Measurements from ENCODE around the gene SEMG1.

SEMG1 gene

GRCh38 chr20:45206725-45207124 is at the start of gene SEMG1:
TSS of gene SEMG1 (plus strand) at chr20:45207033. CDS start at chr20:45207054, 21 bp downstream.
- DNase-seq (ENCODE audit: low spot score): no peak

GRCh38 chr20:45157962-45158361 is 48.9 kb upstream of the SEMG1 start:
- peak; percentile 66 for DNase-seq (ENCODE audit: low spot score)

- no peak for DNase-seq (ENCODE audit: low spot score)
Measured at GRCh38 chr20:45163083-45163803, 43.6 kb upstream of the SEMG1 start.

- no peak for DNase-seq (ENCODE audit: low spot score)
Measured at GRCh38 chr20:45164906-45165305, 41.9 kb upstream of the SEMG1 start.

GRCh38 chr20:45173522-45173921 is 33.3 kb upstream of the SEMG1 start:
- no peak for DNase-seq (ENCODE audit: low spot score)

GRCh38 chr20:45174434-45175364 is 32.1 kb upstream of the SEMG1 start, which contains the start of gene PI3:
TSS of gene PI3 (plus strand) at chr20:45174902. CDS start at chr20:45174923, 21 bp downstream.
- no peak for DNase-seq (ENCODE audit: low spot score)

GRCh38 chr20:45176526-45177267 is 30.1 kb upstream of the SEMG1 start:
- DNase-seq (ENCODE audit: low spot score): no peak

GRCh38 chr20:45179166-45179565 is 27.7 kb upstream of the SEMG1 start:
- DNase-seq (ENCODE audit: low spot score): no peak

- DNase-seq (ENCODE audit: low spot score): no peak
Measured at GRCh38 chr20:45181639-45182038, 25.2 kb upstream of the SEMG1 start.

GRCh38 chr20:45183084-45183483 is 23.7 kb upstream of the SEMG1 start:
- DNase-seq (ENCODE audit: low spot score): no peak

- DNase-seq (ENCODE audit: low spot score): no peak
Measured at GRCh38 chr20:45187693-45188092, 19.1 kb upstream of the SEMG1 start.

- DNase-seq (ENCODE audit: low spot score): no peak
Measured at GRCh38 chr20:45189067-45189609, 17.7 kb upstream of the SEMG1 start.

- DNase-seq (ENCODE audit: low spot score): no peak
Measured at GRCh38 chr20:45189861-45190260, 17.0 kb upstream of the SEMG1 start.

- no peak for DNase-seq (ENCODE audit: low spot score)
Measured at GRCh38 chr20:45191926-45192325, 14.9 kb upstream of the SEMG1 start.

- DNase-seq (ENCODE audit: low spot score): no peak
Measured at GRCh38 chr20:45193331-45193730, 13.5 kb upstream of the SEMG1 start.

GRCh38 chr20:45209924-45210323 is 3.1 kb downstream of the SEMG1 start:
- no peak for DNase-seq (ENCODE audit: low spot score)

GRCh38 chr20:45211569-45212474 is 5.0 kb downstream of the SEMG1 start:
- DNase-seq (ENCODE audit: low spot score): no peak

GRCh38 chr20:45212836-45213235 is 6.0 kb downstream of the SEMG1 start:
- no peak for DNase-seq (ENCODE audit: low spot score)

- DNase-seq (ENCODE audit: low spot score): no peak
Measured at GRCh38 chr20:45218124-45218523, 11.3 kb downstream of the SEMG1 start.

GRCh38 chr20:45218636-45219035 is 11.8 kb downstream of the SEMG1 start:
- DNase-seq (ENCODE audit: low spot score): no peak

- DNase-seq (ENCODE audit: low spot score): no peak
Measured at GRCh38 chr20:45221076-45221475, 14.2 kb downstream of the SEMG1 start, which contains the start of gene SEMG2. TSS of gene SEMG2 (plus strand) at chr20:45221373. CDS start at chr20:45221390, 17 bp downstream.

Measured in pons (tissue), 1 donor.